WI38 (cell line): ENCODE data around the gene CFAP77.

Experiments used
- H3K4me3 ChIP-seq: 2 replicates; pipeline ENCODE4 v1.5.1; 2011; ENCODE audit warnings: low read depth, mild to moderate bottlenecking, control low read depth, low read length
- TF ChIP-seq, protein P1 (sequence below): IDR thresholded peaks from 2 replicates; pipeline ENCODE4 v1.5.1; 2012; ENCODE audit warnings: low read depth, mild to moderate bottlenecking, control low read depth, low read length

Gene CFAP77

DNA sequence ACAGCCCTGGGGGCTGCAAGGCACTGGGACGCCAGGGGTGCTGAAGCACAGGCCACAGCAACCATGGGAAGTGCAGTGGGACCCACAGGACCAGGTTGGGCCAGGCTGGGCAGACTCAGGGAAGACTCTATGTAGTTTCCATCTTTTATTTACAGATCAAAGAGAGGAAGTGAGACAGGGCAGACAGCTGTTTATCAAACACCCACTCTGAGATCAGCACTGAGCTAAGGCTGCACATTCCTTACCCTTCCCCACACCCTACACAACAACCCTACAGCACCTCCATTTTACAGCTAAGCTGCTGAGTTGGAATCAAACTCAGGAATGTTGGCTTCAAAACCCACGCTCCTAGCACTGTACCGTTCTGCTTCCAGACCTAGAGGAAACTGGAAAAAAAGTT lies 192.2 kb downstream of the CFAP77 start:
- H3K4me3 ChIP-seq = no peak overlapping the region

DNA sequence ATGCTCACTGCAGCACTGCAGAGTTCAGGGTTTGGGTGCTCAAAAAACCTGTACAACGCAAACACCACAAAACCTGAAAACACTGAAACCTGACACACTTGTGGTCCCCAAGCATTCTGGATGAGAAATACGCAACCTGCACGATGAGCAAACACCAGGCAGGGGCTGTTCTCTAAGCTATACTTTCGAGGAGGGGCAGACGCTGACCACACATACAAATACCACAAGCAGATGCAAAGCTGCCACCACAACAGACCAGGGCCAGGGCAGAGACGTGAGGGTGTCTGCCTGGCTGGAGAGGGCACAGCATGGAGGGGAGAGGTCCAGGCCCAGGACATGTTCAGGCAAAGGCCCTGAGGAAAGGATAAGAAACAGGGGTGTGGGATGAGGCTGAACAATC lies 195.4 kb downstream of the CFAP77 start:
- H3K4me3 ChIP-seq = no peak overlapping the region

More for the DNA sequence above, 192.2 kb downstream of the CFAP77 start:
- TF ChIP-seq, protein P1, sequence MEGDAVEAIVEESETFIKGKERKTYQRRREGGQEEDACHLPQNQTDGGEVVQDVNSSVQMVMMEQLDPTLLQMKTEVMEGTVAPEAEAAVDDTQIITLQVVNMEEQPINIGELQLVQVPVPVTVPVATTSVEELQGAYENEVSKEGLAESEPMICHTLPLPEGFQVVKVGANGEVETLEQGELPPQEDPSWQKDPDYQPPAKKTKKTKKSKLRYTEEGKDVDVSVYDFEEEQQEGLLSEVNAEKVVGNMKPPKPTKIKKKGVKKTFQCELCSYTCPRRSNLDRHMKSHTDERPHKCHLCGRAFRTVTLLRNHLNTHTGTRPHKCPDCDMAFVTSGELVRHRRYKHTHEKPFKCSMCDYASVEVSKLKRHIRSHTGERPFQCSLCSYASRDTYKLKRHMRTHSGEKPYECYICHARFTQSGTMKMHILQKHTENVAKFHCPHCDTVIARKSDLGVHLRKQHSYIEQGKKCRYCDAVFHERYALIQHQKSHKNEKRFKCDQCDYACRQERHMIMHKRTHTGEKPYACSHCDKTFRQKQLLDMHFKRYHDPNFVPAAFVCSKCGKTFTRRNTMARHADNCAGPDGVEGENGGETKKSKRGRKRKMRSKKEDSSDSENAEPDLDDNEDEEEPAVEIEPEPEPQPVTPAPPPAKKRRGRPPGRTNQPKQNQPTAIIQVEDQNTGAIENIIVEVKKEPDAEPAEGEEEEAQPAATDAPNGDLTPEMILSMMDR = no peak

DNA sequence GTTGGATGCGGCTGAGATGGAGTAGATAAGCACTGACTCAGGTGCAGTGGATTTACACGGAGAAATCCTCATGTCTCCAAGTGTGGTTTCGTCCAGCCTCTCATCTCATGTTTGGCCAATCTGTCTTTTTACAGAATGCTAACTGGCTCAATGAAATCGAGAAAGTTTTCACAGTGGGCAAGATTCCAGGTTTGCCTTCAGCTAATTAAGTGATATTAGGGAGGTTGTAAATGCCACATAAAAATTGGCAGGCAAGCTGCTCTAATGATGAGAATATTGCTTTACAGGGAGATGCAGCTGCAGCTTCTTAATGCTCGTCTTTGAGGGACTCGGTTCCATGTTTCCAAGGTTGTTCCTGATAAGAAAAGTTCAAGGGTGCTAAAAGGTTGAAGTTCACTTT lies 196.1 kb downstream of the CFAP77 start:
- TF ChIP-seq, protein P1 = no peak
- H3K4me3 ChIP-seq = no peak overlapping the region

More for the DNA sequence above, 195.4 kb downstream of the CFAP77 start:
- TF ChIP-seq, protein P1 = no peak

DNA sequence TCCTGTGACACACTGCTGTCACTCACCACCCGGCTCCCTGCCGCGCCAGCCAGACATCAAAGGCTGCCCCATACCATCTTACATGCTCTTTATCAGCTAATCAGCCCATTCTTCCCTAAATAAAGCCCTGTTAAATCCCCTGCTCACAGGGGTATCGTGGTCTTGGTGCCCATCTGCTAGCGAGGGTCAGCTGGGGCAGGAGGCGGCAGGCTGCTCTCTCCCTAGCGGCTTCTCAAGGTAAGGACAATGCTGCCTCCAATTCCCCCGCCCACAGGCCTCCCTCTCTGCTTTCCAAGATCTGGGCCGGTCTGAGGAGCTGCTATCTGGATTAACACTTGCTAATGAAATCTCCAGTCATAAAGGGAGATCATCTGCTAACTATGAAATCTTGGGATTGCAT lies 199.2 kb downstream of the CFAP77 start:
- TF ChIP-seq, protein P1 = no peak
- no peak overlapping the region for H3K4me3 ChIP-seq

DNA sequence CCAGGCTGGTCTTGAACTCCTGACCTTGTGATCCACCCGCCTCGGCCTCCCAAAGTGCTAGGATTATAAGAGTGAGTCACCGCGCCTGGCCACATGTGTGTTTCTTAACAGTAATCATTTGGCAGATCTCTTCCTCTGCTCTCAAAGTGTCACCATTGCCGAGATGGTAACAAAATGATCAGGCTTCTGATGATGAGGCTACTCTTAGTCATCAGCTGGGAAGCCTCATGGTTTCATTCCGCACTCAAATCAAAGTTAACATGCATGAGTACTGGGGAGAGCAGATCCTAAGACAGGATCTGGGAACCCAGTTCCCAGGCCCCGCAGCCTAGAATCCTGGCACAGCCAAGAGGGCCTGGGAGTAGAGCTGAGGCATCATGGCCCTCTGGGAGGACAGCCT lies 199.8 kb downstream of the CFAP77 start:
- TF ChIP-seq, protein P1 = no peak

GRCh38 chr9:132610661-132611060 lies 200.7 kb downstream of the CFAP77 start:
- TF ChIP-seq, protein P1 = no peak
- H3K4me3 ChIP-seq = no peak overlapping the region

More for the DNA sequence above, 199.8 kb downstream of the CFAP77 start:
- no peak overlapping the region for H3K4me3 ChIP-seq

GRCh38 chr9:132614324-132614723 lies 204.3 kb downstream of the CFAP77 start:
- TF ChIP-seq, protein P1 = no peak
- no peak overlapping the region for H3K4me3 ChIP-seq
